PC-9 (cell line): Measurements from ENCODE around the gene DCTN2. TPM values are rescaled to one million over a fixed set of nuclear protein-coding genes. Genes with fewer than 3 reads are reported as not detected.
"Not testable (repeated sequence)": the region's sequence is repeated elsewhere in the genome, so short reads cannot be mapped to it uniquely, and the experiment has no call there.

Experiments used
- BruUV-seq: library from RNA; stranded (reverse); fragments of 400-500 nt; replicated peaks from 2 replicates; lab custom pipeline; 2021; lab: Mats Ljungman, UMichigan
- CTCF ChIA-PET: fragments of 300-600 bp; sonication (Branson Sonifier 250); formaldehyde crosslinking; loops from one replicate; lab custom pipeline; 2022; ENCODE audit warnings: antibody characterized with exemption; lab: Charles Lee
- POLR2A ChIA-PET: fragments of 300-600 bp; sonication (Branson Sonifier 250); formaldehyde crosslinking; loops from one replicate; lab custom pipeline; 2022; ENCODE audit warnings: antibody characterized with exemption; ENCODE audit not compliant: unreplicated experiment; lab: Charles Lee
- DNase-seq, 2 experiments: peaks; one replicate each; pipeline versions ENCODE4 v3.0.0 to v3.0.0-alpha.2; 2015 to 2022; ENCODE audit warnings: mixed read lengths in 1 of 2
- H2AFZ ChIP-seq: fragments of 200-600 bp; sonication (generic); 2 replicates; pipeline ENCODE4 v1.8.1; 2017; ENCODE audit warnings: antibody characterized with exemption
- H3F3A ChIP-seq: fragments of 200-600 bp; sonication (generic); 2 replicates; pipeline ENCODE4 v1.8.1; 2017; ENCODE audit warnings: antibody characterized with exemption, mild to moderate bottlenecking, low read depth; ENCODE audit not compliant: insufficient read depth
- H3K27ac ChIP-seq: fragments of 200-600 bp; sonication (generic); 2 replicates; pipeline ENCODE4 v1.6.1; 2016; ENCODE audit warnings: mixed run types
- H3K27me3 ChIP-seq: fragments of 200-600 bp; sonication (generic); 2 replicates; pipeline ENCODE4 v1.6.1; 2016; ENCODE audit warnings: low read depth, mixed run types; ENCODE audit not compliant: insufficient read depth
- H3K36me3 ChIP-seq: fragments of 200-600 bp; sonication (generic); 2 replicates; pipeline ENCODE4 v1.6.1; 2016; ENCODE audit warnings: low read depth, mixed run types
- H3K4me1 ChIP-seq: fragments of 200-600 bp; sonication (generic); replicated peaks from 2 replicates; pipeline ENCODE4 v1.6.1; 2016; ENCODE audit warnings: mixed run types; ENCODE audit not compliant: insufficient read depth
- H3K4me2 ChIP-seq: fragments of 200-600 bp; sonication (generic); 2 replicates; pipeline ENCODE4 v1.6.1; 2017; ENCODE audit warnings: mixed run types
- H3K4me3 ChIP-seq: fragments of 200-600 bp; sonication (generic); 2 replicates; pipeline ENCODE4 v1.6.1; 2016; ENCODE audit warnings: mixed run types
- H3K79me2 ChIP-seq: fragments of 200-600 bp; sonication (generic); 2 replicates; pipeline ENCODE4 v1.6.1; 2017; ENCODE audit warnings: low read depth, mixed run types
- H3K9me2 ChIP-seq: fragments of 200-600 bp; sonication (generic); 2 replicates; pipeline ENCODE4 v1.8.1; 2017; ENCODE audit warnings: mild to moderate bottlenecking; ENCODE audit not compliant: insufficient read depth
- H3K9me3 ChIP-seq: fragments of 200-600 bp; sonication (generic); 2 replicates; pipeline ENCODE4 v1.8.1; 2016; ENCODE audit warnings: low read depth; ENCODE audit not compliant: insufficient read depth
- H4K20me1 ChIP-seq: fragments of 200-600 bp; sonication (generic); 2 replicates; pipeline ENCODE4 v1.8.1; 2017; ENCODE audit not compliant: insufficient read depth
- CTCF ChIP-seq: fragments of 200-600 bp; sonication (generic); conservative IDR thresholded peaks from 2 replicates; pipeline ENCODE4 v1.6.1; 2017; ENCODE audit warnings: mixed run types, antibody characterized with exemption, mild to moderate bottlenecking, moderate library complexity
- EZH2 ChIP-seq: fragments of 200-600 bp; sonication (generic); IDR thresholded peaks from 2 replicates; pipeline ENCODE4 v1.8.0; 2017; ENCODE audit warnings: antibody characterized with exemption, low read depth
- intact Hi-C: fragments of 100-400 bp; cut with micrococcal nuclease; formaldehyde crosslinking; loops from one replicate; pipeline ENCODE4 v1.10.0; 2022; ENCODE audit not compliant: unreplicated experiment
- total RNA-seq: library from RNA; stranded (reverse); gene quantifications from 2 replicates; pipeline ENCODE4 v1.2.3, GENCODE V29; 2021

Gene DCTN2
- total RNA-seq, 1 experiment from 2014 or later = 105 TPM

GRCh38 chr12:57575771-57576612 is 29.0 kb upstream of the DCTN2 start:
- DNase-seq = no peak
- Histone ChIP-seq H3K4me3 (no peak overlapping the region), H3K27me3 (peaks cover 10% of the 10 kb centered on the region; the same call in 1 of the 2 replicates), H3K36me3 (no peaks in the 10 kb centered on the region), H3K79me2 (no peaks in the 10 kb centered on the region), H4K20me1 (no peaks in the 10 kb centered on the region), H3K4me1 (no peaks in the 10 kb centered on the region), H3K9me3 (no peaks in the 10 kb centered on the region), H3F3A (no peaks in the 10 kb centered on the region), H3K27ac (no peak overlapping the region), H2AFZ (no peak overlapping the region), H3K9me2 (no peaks in the 10 kb centered on the region), H3K4me2 (no peak overlapping the region)
- TF ChIP-seq EZH2 = no peak
- TF ChIP-seq CTCF = no peak
- CTCF ChIA-PET = no interaction called here
- intact Hi-C loops = no loop called here
- POLR2A ChIA-PET = interaction anchor here (0.6 kb wide), 1 partner anchor 49 kb away, joined by 5 read pairs; no protein-coding TSS in a partner anchor
- BruUV-seq = no TSS peak

GRCh38 chr12:57574795-57575194 is 27.8 kb upstream of the DCTN2 start:
- DNase-seq = no peak
- Histone ChIP-seq H3K9me3 (no peaks in the 10 kb centered on the region), H3K27me3 (peaks cover 5% of the 10 kb centered on the region; the same call in 1 of the 2 replicates), H3F3A (no peaks in the 10 kb centered on the region), H3K9me2 (no peaks in the 10 kb centered on the region), H4K20me1 (no peaks in the 10 kb centered on the region), H3K36me3 (no peaks in the 10 kb centered on the region), H3K79me2 (no peaks in the 10 kb centered on the region), H3K4me3 (no peak overlapping the region), H2AFZ (no peak overlapping the region), H3K4me1 (no peaks in the 10 kb centered on the region), H3K27ac (no peak overlapping the region), H3K4me2 (no peak overlapping the region)
- BruUV-seq = no TSS peak
- no peak for TF ChIP-seq EZH2
- TF ChIP-seq CTCF = no peak
- intact Hi-C loops = no loop called here
- ChIA-PET POLR2A (no interaction called here), CTCF (interaction anchor here (0.7 kb wide), 1 partner anchor 46 kb away, joined by 3 read pairs; no protein-coding TSS in a partner anchor)

GRCh38 chr12:57571926-57572762 is 25.2 kb upstream of the DCTN2 start:
- Histone ChIP-seq H3K4me2 (no peak overlapping the region), H3K27me3 (peaks cover 21% of the 10 kb centered on the region), H3K4me1 (no peaks in the 10 kb centered on the region), H3K27ac (no peak overlapping the region), H3K36me3 (no peaks in the 10 kb centered on the region), H3K4me3 (no peak overlapping the region), H2AFZ (no peak overlapping the region), H3K9me3 (no peaks in the 10 kb centered on the region), H3K9me2 (no peaks in the 10 kb centered on the region), H3K79me2 (no peaks in the 10 kb centered on the region), H4K20me1 (no peaks in the 10 kb centered on the region), H3F3A (no peaks in the 10 kb centered on the region)
- no peak for DNase-seq
- no TSS peak for BruUV-seq
- CTCF ChIA-PET = no interaction called here
- TF ChIP-seq EZH2 = no peak
- TF ChIP-seq CTCF = no peak
- intact Hi-C loops = no loop called here
- POLR2A ChIA-PET = no interaction called here

- H3K4me3 ChIP-seq, intact Hi-C loops, H3K4me1 ChIP-seq, H3K79me2 ChIP-seq, H3K9me2 ChIP-seq, H3K27ac ChIP-seq, CTCF ChIA-PET, H2AFZ ChIP-seq, POLR2A ChIA-PET, DNase-seq, H4K20me1 ChIP-seq, H3K4me2 ChIP-seq, H3K9me3 ChIP-seq, H3K36me3 ChIP-seq, BruUV-seq, H3F3A ChIP-seq: not testable (repeated sequence)
- H3K27me3 ChIP-seq = peaks cover 20% of the 10 kb centered on the region
Measured at GRCh38 chr12:57570438-57570837, 23.4 kb upstream of the DCTN2 start.
